Stimulated activated CD8-positive, alpha-beta memory T cell treated with anti-CD3 and anti-CD28 coated beads, Interleukin-15, amount 100 ng/mL, for 24 hours (primary cell): Measurements from ENCODE around the gene CDK5RAP2.

ENCODE experiments used
- DNase-seq: peaks from one replicate; pipeline ENCODE4 v3.0.0-alpha.2; 2020; ENCODE audit warnings: low read depth

CDK5RAP2 gene

GRCh38 chr9:120379611-120380010 is 200.4 kb downstream of the CDK5RAP2 start:
- DNase-seq: no peak

GRCh38 chr9:120378680-120379079 is 201.3 kb downstream of the CDK5RAP2 start:
- DNase-seq: no peak

- DNase-seq: no peak
These were observed 202.5 kb downstream of the CDK5RAP2 start for GRCh38 chr9:120377268-120378159.

GRCh38 chr9:120376101-120376500 is 203.9 kb downstream of the CDK5RAP2 start:
- no peak for DNase-seq

GRCh38 chr9:120375316-120375715 is 204.7 kb downstream of the CDK5RAP2 start:
- DNase-seq: no peak

- no peak for DNase-seq
These were observed 205.2 kb downstream of the CDK5RAP2 start for GRCh38 chr9:120374817-120375216.

GRCh38 chr9:120374239-120374638 is 205.7 kb downstream of the CDK5RAP2 start:
- no peak for DNase-seq

- DNase-seq: no peak
These were observed 207.9 kb downstream of the CDK5RAP2 start for GRCh38 chr9:120372040-120372439.

- DNase-seq: no peak
These were observed 210.3 kb downstream of the CDK5RAP2 start for GRCh38 chr9:120369608-120370220.

- DNase-seq: no peak
These were observed 211.2 kb downstream of the CDK5RAP2 start for GRCh38 chr9:120368799-120369198.

GRCh38 chr9:120366644-120367019 is 213.3 kb downstream of the CDK5RAP2 start:
- DNase-seq: no peak

- DNase-seq: no peak
These were observed 214.6 kb downstream of the CDK5RAP2 start for GRCh38 chr9:120365386-120365785.

GRCh38 chr9:120363697-120364096 is 216.3 kb downstream of the CDK5RAP2 start:
- no peak for DNase-seq

- no peak for DNase-seq
These were observed 217.5 kb downstream of the CDK5RAP2 start for GRCh38 chr9:120362446-120362845.

GRCh38 chr9:120361551-120361950 is 218.4 kb downstream of the CDK5RAP2 start:
- DNase-seq: no peak

- DNase-seq: no peak
These were observed 219.5 kb downstream of the CDK5RAP2 start for GRCh38 chr9:120360510-120360909.

GRCh38 chr9:120360046-120360445 is 219.9 kb downstream of the CDK5RAP2 start:
- no peak for DNase-seq

GRCh38 chr9:120358877-120359276 is 221.1 kb downstream of the CDK5RAP2 start:
- DNase-seq: no peak

GRCh38 chr9:120353506-120353905 is 226.5 kb downstream of the CDK5RAP2 start:
- no peak for DNase-seq

GRCh38 chr9:120351106-120351505 is 228.9 kb downstream of the CDK5RAP2 start:
- no peak for DNase-seq

GRCh38 chr9:120350596-120350995 is 229.4 kb downstream of the CDK5RAP2 start:
- no peak for DNase-seq

GRCh38 chr9:120348951-120349429 is 231.0 kb downstream of the CDK5RAP2 start:
- DNase-seq: no peak

GRCh38 chr9:120345379-120345778 is 234.6 kb downstream of the CDK5RAP2 start:
- no peak for DNase-seq
